Limb (tissue), 2 donors: ENCODE results near the gene ZNF213.

Experiments used
- DNase-seq, 2 donors: peaks; one replicate each; pipeline ENCODE4 v3.0.0-alpha.2; 2016; ENCODE audit errors: extremely low spot score in 2 of 2

ZNF213 gene

GRCh38 chr16:3101018-3101840 lies 33.6 kb upstream of the ZNF213 start:
- no peak for DNase-seq

- no peak for DNase-seq
Observed at GRCh38 chr16:3101841-3102470, 32.9 kb upstream of the ZNF213 start.

GRCh38 chr16:3106205-3106928 lies 28.5 kb upstream of the ZNF213 start:
- peak; percentile 86 to 98 for DNase-seq

- peak; percentile 76 to 87 for DNase-seq
Observed at GRCh38 chr16:3112058-3112880, 22.6 kb upstream of the ZNF213 start, which contains the start of gene ZNF205. Gene ZNF205, plus strand, starts transcription at chr16:3112586. Its CDS starts 845 bp downstream, at chr16:3113431.

DNA sequence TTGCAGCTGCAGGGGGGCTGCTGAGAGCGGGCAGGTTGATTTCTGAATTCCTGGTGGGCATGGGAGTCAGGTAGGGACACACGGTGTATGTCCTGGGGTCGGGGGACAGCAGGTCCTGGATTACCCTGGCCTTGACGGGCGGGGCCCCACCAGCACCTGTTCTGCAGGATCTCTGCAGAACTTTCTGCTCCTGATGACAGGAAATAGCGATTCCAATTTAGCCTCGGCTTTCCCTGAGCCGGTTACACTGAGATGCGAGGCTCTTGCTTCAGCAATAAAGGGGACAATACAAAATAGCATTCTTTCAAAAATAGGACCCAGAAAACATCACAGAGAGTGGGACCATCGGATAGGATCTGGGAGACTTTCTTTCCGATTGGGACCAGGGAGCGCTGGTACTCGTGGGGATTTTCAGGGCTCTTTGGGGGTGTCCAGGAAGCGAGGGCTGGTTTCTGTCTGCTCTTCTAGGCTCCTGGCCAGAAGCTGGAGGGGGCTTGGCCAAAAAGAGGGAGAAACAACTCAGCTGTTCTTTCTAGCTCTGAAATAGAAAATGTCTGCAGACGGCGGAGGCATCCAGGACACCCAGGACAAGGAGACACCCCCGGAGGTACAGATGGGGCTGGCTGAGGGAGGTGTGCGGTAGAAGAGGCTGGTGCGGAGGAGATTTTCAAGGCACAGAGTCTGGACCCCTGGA lies 21.8 kb upstream of the ZNF213 start:
- DNase-seq = no peak

DNA sequence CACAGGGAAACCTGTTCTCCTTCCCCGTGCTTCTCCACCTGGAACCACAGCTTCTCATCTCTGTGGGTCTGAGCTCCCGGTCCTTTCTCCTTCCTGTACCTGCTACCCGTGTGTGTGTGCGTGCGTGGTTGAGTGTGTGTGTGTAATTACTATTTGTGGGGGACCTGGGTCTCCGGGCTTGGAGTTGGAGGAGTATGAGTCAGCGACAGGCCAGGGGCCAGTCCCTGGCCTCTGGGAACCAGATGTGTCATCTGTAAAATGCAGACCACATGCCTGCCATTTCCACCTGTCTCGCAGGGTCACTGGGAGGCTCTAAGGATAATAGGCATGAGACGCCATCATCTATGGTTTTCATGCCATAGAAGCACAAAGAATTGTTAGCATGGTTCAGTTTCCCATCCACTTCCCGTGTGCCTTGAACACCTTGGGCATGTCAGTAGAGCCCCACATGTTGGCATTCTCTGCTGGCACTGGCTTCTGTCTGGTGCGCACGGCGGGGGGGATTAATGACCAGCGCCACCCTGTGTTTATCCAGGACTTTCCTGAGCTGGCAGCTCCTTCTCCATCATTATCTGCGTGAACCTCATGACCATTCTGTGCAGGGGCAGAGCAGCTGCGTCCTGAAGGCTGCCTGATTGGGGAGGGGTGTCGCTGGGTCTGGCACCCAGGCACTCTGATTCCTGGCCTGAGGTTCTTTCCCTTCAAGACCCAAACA lies 20.9 kb upstream of the ZNF213 start:
- DNase-seq = no peak

GRCh38 chr16:3115003-3115402 lies 19.8 kb upstream of the ZNF213 start:
- DNase-seq = no peak

- DNase-seq = no peak
Observed at GRCh38 chr16:3115561-3115960, 19.3 kb upstream of the ZNF213 start.

DNA sequence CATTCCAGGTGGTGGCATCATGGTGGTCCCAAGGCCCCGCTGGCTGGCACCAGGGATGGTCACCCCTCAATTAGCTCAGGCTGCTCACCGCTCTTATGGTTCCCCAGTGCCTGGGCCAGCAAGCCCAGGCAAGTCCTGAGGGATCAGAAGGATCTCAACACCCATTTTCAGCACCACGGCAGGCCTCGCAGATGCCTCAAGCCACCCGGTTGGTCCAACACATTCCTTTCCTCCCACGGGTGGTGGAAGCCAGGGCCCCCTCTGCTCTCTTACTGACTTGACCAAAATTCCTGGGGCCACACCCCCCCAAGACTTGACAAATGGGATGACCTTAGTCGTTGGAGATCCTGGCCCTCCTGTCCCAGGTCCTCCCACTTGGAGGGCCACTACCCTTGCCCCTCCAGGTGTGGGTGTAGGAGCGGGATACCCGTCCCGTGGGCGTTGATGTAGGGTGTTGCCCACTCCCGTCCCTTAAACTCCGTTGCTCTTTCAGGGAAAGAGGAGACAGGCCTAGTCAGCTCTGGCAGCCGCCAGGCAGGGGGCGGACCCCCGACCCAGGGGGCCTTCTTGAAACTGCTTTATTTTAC lies 16.5 kb upstream of the ZNF213 start:
- DNase-seq = no peak

DNA sequence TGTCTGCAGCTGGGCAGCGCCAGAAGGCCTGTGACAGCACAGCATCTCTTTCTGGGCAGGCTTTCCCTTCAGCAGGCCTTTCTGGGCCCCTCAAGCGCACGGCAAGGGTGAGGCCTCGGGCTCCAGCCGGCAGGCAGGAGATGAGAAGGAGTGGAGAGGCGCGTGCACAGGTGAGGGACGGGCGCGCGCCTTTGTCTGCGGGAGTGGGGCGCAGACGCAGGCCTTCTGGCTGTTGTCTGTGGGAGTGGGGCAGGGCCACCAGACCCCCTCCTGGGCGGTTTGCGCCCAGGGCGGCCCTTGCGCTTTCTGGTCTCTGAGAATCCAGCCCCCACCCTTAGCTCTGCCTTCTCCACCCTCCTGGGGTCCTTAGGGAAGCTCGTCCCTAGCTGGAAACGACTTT lies 16.0 kb upstream of the ZNF213 start:
- no peak for DNase-seq

DNA sequence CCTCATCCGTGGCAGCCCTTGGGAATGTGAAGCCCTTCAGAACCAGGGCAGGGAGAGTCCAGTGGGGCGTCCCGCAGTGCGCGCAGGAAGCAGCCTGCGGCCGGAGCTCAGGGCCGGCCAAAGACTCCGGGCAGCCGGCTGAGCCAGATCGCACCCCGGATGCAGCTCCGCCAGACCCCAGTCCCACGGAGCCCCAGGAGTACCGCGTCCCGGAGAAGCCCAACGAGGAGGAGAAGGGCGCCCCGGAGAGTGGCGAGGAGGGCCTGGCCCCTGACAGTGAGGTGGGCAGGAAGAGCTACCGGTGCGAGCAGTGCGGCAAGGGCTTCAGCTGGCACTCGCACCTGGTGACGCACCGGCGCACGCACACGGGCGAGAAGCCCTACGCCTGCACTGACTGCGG lies 15.5 kb upstream of the ZNF213 start:
- DNase-seq = no peak

GRCh38 chr16:3119701-3120408 lies 15.0 kb upstream of the ZNF213 start:
- no peak for DNase-seq

GRCh38 chr16:3120435-3120834 lies 14.4 kb upstream of the ZNF213 start:
- no peak for DNase-seq

GRCh38 chr16:3121851-3122467 lies 12.9 kb upstream of the ZNF213 start:
- DNase-seq = peak in 1 of 2 donors; percentile 60

GRCh38 chr16:3122926-3123570 lies 11.8 kb upstream of the ZNF213 start:
- DNase-seq = no peak

DNA sequence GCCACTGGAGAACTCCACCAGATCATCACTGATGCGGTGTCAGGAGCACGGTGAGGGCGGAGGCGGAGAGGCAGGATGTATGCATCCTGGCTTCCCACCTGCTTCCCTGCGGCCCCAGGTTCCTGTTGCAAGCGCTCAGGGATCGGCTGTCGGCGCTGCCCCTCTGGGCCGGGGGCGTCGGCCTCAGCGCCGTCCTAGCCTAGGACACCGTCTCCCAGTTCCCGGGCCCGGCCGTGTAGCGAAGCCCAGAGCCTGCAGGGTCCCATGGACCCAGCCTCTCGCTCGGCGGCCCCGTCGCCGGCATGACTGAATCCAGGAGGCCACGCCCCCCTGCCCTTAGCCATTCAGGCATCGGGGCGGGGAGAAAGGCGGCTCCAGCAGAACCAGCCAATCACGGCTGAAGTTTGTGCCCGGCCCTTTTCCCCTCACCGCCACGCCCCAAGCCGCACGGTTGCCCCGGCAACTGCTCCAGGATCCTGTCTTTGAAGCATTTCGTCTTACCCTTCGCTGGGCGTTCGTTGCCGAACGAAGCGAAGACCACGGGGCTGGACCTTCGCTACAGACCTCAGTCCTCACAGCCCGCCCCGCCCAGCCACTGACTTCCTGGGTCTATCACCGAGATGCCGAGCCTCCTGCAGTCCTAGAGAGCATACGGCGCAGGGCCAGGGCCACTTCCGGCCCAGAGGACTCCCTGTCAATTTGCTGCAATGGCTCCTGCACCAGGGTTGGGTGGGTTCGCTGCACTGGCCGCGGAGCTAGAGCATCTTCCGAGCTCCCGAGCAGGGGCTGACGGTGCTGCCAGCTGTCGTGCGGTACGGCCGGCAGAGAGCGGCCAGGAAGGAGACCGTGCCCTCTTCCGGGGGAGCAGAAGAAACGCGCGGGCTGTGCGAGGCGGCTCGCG lies 10.6 kb upstream of the ZNF213 start:
- peak; percentile 98 for DNase-seq

DNA sequence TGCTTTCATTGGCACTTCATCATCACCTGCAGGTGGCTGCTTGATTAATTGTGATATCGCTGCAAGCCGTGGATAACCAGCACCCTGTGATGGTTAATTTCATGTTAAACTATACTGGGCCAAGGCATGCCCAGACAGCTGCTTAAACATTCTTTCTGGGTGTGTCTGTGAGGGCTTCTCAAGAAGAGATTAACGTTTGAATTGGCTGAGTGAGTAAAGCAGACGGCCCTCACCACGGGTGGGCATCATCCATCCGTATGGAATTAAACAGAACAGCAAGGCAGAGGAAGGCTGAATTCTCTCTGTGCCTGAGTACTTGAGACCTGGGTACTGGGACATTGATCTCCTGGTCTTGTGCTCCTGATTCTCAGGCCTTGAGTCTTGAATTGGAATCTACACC lies 7.1 kb upstream of the ZNF213 start:
- no peak for DNase-seq
